ENCODE measurements around the gene LIMK2. TPM values are rescaled to one million over a fixed set of nuclear protein-coding genes. Genes with fewer than 3 reads are reported as not detected.

LIMK2 gene
- total and polyA plus RNA-seq, 7 experiments from 2014 or later, result 13.1 to 49.9 (median 26.2) TPM

GRCh38 chr22:31290494-31291471 lies 78.7 kb downstream of the LIMK2 start:
- peak overlapping the region; percentile 92 to 100 (median 98) for H3K4me3 Mint-ChIP-seq
- ChIA-PET POLR2A (interaction anchor here (0.5 to 35.9 kb wide), 35 partner anchors 8 to 867 kb away, joined by 3 to 2331 read pairs (median 5); partner anchors contain the start of genes DEPDC5, LIMK2, MORC2 and PATZ1), CTCF (interaction anchor here (1.0 to 6.9 kb wide), 8 partner anchors 11 to 80 kb away, joined by 3 to 73 read pairs (median 6); partner anchors contain the start of gene PATZ1)
- peaks cover 4 to 56% (median 44%) of the 10 kb centered on the region in 5 donors for H3K36me3 Mint-ChIP-seq
- Histone ChIP-seq H3K9me3 (ENCODE audit: control insufficient read depth in 2 of 3, low read length in 3 of 3) (no peaks in the 10 kb centered on the region), H3K4me3 (ENCODE audit: low read length) (peak overlapping the region; percentile 100), H3K27me3 (ENCODE audit: control insufficient read depth in 2 of 2, insufficient read depth in 2 of 2, low read length in 2 of 2) (no peaks in the 10 kb centered on the region), H3K27ac (ENCODE audit: low read depth, low read length) (peak overlapping the region; percentile 100), H3K4me1 (ENCODE audit: control insufficient read depth in 2 of 2, insufficient read depth in 2 of 2, low read length in 2 of 2) (peaks cover 53 to 54% of the 10 kb centered on the region in 2 donors), H3K36me3 (ENCODE audit: control insufficient read depth in 2 of 3, insufficient read depth in 3 of 3, low read length in 3 of 3) (peaks cover 24 to 48% (median 41%) of the 10 kb centered on the region in 3 experiments)
- peaks cover 0 to 11% (median 0%) of the 10 kb centered on the region in 11 donors for H3K9me3 Mint-ChIP-seq
- DNase-seq, result peak; percentile 94 to 98 (median 97)
- H3K27ac Mint-ChIP-seq, result peak overlapping the region; percentile 98 to 100 (median 99)
- peaks cover 24 to 65% (median 60%) of the 10 kb centered on the region in 7 donors for H3K4me1 Mint-ChIP-seq
- peak; percentile 86 for ATAC-seq
- H3K27me3 Mint-ChIP-seq, result no peaks in the 10 kb centered on the region
- intact Hi-C loops (cut with micrococcal nuclease), result loop anchor here (1.0 to 10.0 kb wide), 12 partner anchors 11 to 866 kb away; partner anchors contain the start of genes DEPDC5 (in 2 of the 2), PRR14L (in 2 of the 2), SFI1 (in 2 of the 2) and DRG1 (in 1 of the 2)

- POLR2A ChIA-PET, result interaction anchor here (0.7 to 35.9 kb wide), 38 partner anchors 9 to 1247 kb away, joined by 3 to 2331 read pairs (median 6); partner anchors contain the start of genes DRG1, LIMK2, MORC2 and PATZ1
- no peaks in the 10 kb centered on the region for H3K27me3 Mint-ChIP-seq
- DNase-seq, result peak in 3 of 9 donors; percentile 28 to 45 (median 39)
- no peak for ATAC-seq
- intact Hi-C loops (cut with micrococcal nuclease), result loop anchor here (1.0 to 10.0 kb wide), 15 partner anchors 12 to 867 kb away; partner anchors contain the start of genes DEPDC5 (in 2 of the 2), DRG1 (in 2 of the 2), PRR14L (in 2 of the 2) and LIMK2 (in 1 of the 2)
- Histone ChIP-seq H3K27ac (ENCODE audit: low read depth, low read length) (peak overlapping the region; percentile 100), H3K4me3 (ENCODE audit: low read length) (peak overlapping the region; percentile 100), H3K4me1 (ENCODE audit: control insufficient read depth in 2 of 2, insufficient read depth in 2 of 2, low read length in 2 of 2) (peaks cover 46 to 53% of the 10 kb centered on the region in 2 donors), H3K9me3 (ENCODE audit: control insufficient read depth in 2 of 3, low read length in 3 of 3) (no peaks in the 10 kb centered on the region), H3K36me3 (ENCODE audit: control insufficient read depth in 2 of 3, insufficient read depth in 3 of 3, low read length in 3 of 3) (peaks cover 24 to 40% (median 37%) of the 10 kb centered on the region in 3 experiments), H3K27me3 (ENCODE audit: control insufficient read depth in 2 of 2, insufficient read depth in 2 of 2, low read length in 2 of 2) (no peaks in the 10 kb centered on the region)
- H3K9me3 Mint-ChIP-seq, result peaks cover 0 to 11% (median 0%) of the 10 kb centered on the region in 11 donors
- peaks cover 4 to 50% (median 38%) of the 10 kb centered on the region in 5 donors for H3K36me3 Mint-ChIP-seq
- CTCF ChIA-PET, result interaction anchor here (0.7 to 6.9 kb wide), 11 partner anchors 12 to 316 kb away, joined by 3 to 73 read pairs (median 6); partner anchors contain the start of genes LIMK2 and PATZ1
- peak overlapping the region; percentile 92 to 100 (median 98) for H3K4me3 Mint-ChIP-seq
- H3K27ac Mint-ChIP-seq, result peak overlapping the region; percentile 98 to 100 (median 99)
- H3K4me1 Mint-ChIP-seq, result peaks cover 31 to 65% (median 60%) of the 10 kb centered on the region in 7 donors
These were observed 79.6 kb downstream of the LIMK2 start for GRCh38 chr22:31291481-31292235.

DNA sequence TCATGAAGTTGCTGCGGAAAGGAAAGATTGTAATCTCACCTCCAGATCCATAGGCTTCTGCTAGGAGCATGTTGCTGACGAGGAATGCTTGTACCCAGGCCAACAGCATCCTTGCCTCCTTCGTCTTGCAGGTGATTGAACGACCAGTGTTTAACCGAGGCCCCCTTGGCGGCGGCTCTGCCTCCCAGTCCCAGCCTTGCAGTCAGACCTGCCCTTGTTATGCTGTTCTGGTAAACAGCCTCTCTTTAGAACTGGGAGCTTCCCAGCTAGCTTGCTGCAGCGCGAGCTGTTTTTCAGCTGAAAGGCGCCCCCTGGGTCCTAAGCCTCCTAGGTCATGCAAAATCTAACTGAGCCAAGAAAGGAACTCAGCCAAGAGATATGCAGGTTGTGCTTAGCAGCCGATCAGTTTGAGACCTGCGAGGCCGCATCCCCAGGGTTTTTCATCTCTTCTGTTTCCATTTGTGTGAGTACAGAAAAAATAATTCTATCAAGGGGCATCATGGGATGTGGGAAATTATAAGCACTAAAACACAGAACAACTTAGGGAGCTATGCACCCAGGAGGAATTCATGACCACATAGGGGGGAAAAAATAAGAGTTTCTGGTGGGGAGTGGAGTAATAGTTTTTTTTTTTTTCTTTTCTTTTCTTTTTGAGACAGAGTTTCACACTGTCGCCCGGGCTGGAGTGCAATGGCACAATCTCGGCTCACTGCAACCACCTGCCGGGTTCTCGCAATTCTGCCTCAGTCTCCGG lies 80.3 kb downstream of the LIMK2 start, which contains the start of gene PIK3IP1:
Gene PIK3IP1 (minus strand): TSS at position 253 of the 754 bp plus-strand sequence. CDS start 144 bp downstream, at position 109.
- ChIA-PET POLR2A (interaction anchor here (0.7 to 35.9 kb wide), 39 partner anchors 10 to 1247 kb away, joined by 3 to 2331 read pairs (median 5); partner anchors contain the start of genes DRG1, LIMK2, MORC2 and PATZ1), CTCF (interaction anchor here (0.7 to 6.9 kb wide), 13 partner anchors 9 to 317 kb away, joined by 3 to 73 read pairs (median 4); partner anchors contain the start of genes LIMK2 and PATZ1)
- Histone ChIP-seq H3K9me3 (ENCODE audit: control insufficient read depth in 2 of 3, low read length in 3 of 3) (no peaks in the 10 kb centered on the region), H3K36me3 (ENCODE audit: control insufficient read depth in 2 of 3, insufficient read depth in 3 of 3, low read length in 3 of 3) (peaks cover 22 to 40% (median 35%) of the 10 kb centered on the region in 3 experiments), H3K27ac (ENCODE audit: low read depth, low read length) (peak within 1 kb of the TSS; percentile 100), H3K4me3 (ENCODE audit: low read length) (peak within 1 kb of the TSS; percentile 100), H3K4me1 (ENCODE audit: control insufficient read depth in 2 of 2, insufficient read depth in 2 of 2, low read length in 2 of 2) (peaks cover 45 to 54% of the 10 kb centered on the region in 2 donors), H3K27me3 (ENCODE audit: control insufficient read depth in 2 of 2, insufficient read depth in 2 of 2, low read length in 2 of 2) (no peaks in the 10 kb centered on the region)
- Mint-ChIP-seq H3K36me3 (peaks cover 4 to 49% (median 37%) of the 10 kb centered on the region in 5 donors), H3K4me1 (peaks cover 32 to 67% (median 60%) of the 10 kb centered on the region in 7 donors), H3K27ac (peak within 1 kb of the TSS; percentile 98 to 100 (median 99)), H3K4me3 (peak within 1 kb of the TSS; percentile 92 to 100 (median 98)), H3K27me3 (no peaks in the 10 kb centered on the region), H3K9me3 (peaks cover 0 to 11% (median 0%) of the 10 kb centered on the region in 11 donors)
- DNase-seq (peak; percentile 65 to 93 (median 90)), ATAC-seq (peak; percentile 61)
- intact Hi-C loops (cut with micrococcal nuclease), result loop anchor here (1.0 to 10.0 kb wide), 14 partner anchors 13 to 868 kb away; partner anchors contain the start of genes DEPDC5 (in 2 of the 2), DRG1 (in 2 of the 2), PRR14L (in 2 of the 2) and LIMK2 (in 1 of the 2)

DNA sequence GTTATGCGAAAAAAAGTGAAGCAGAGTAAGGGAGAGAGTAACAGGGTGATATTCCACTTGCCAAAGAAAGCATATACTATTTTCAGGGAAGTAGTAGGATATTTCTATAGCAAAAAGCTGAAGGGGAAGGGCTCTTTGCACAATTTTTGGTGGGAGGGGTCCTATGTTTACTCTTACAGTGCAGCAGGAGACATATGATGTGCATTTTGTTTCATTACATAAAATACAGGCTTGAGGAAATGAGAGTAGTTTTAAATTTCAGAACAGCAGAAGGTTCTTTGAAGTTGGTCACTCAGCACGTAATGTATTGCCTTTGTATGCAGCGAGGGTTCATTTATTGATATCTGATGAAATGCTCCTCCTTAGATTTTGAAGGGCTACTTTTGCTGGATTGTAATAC lies 83.3 kb downstream of the LIMK2 start:
- H3K4me1 Mint-ChIP-seq, result peaks cover 23 to 68% (median 55%) of the 10 kb centered on the region in 7 donors
- ATAC-seq, result no peak
- CTCF ChIA-PET, result interaction anchor here (0.9 to 4.3 kb wide), 4 partner anchors 18 to 83 kb away, joined by 3 to 33 read pairs (median 8); partner anchors contain the start of gene LIMK2

More for the DNA sequence above, 83.3 kb downstream of the LIMK2 start:
- H3K4me3 ChIP-seq (ENCODE audit: low read length), result no peak overlapping the region
- H3K4me1 ChIP-seq (ENCODE audit: control insufficient read depth in 2 of 2, insufficient read depth in 2 of 2, low read length in 2 of 2), result peaks cover 20 to 41% of the 10 kb centered on the region in 2 donors
- peaks cover 0 to 25% (median 17%) of the 10 kb centered on the region in 5 donors for H3K36me3 Mint-ChIP-seq
- H3K27me3 ChIP-seq (ENCODE audit: control insufficient read depth in 2 of 2, insufficient read depth in 2 of 2, low read length in 2 of 2), result no peaks in the 10 kb centered on the region
- POLR2A ChIA-PET, result interaction anchor here (1.1 to 35.9 kb wide), 6 partner anchors 10 to 211 kb away, joined by 3 to 2331 read pairs (median 50); partner anchors contain the start of genes LIMK2, PATZ1 and PIK3IP1
- peak overlapping the region; percentile 41 to 98 (median 81) for H3K4me3 Mint-ChIP-seq
- peak overlapping the region; percentile 60 for H3K27ac ChIP-seq (ENCODE audit: low read depth, low read length)
- H3K9me3 Mint-ChIP-seq, result peaks cover 0 to 8% (median 0%) of the 10 kb centered on the region in 11 donors
- intact Hi-C loops (cut with micrococcal nuclease), result loop anchor here in 1 of 2 donors (10.0 kb wide), 1 partner anchor 871 kb away; the partner anchor contains the start of gene MTFP1
- H3K27me3 Mint-ChIP-seq, result peaks cover 0 to 3% (median 0%) of the 10 kb centered on the region in 5 donors
- peak in 1 of 9 donors; percentile 26 for DNase-seq
- no peaks in the 10 kb centered on the region for H3K9me3 ChIP-seq (ENCODE audit: control insufficient read depth in 2 of 3, low read length in 3 of 3)
- peak overlapping the region; percentile 19 to 99 (median 85) for H3K27ac Mint-ChIP-seq
- H3K36me3 ChIP-seq (ENCODE audit: control insufficient read depth in 2 of 3, insufficient read depth in 3 of 3, low read length in 3 of 3), result peaks cover 4 to 14% (median 6%) of the 10 kb centered on the region in 3 experiments

All from naive thymus-derived CD4-positive, alpha-beta T cell (primary cell).